ENCODE measurements around the gene VPS13D. TPM values are rescaled to one million over a fixed set of nuclear protein-coding genes. Genes with fewer than 3 reads are reported as not detected.
A peak's percentile ranks its signal among the peaks of the same experiment; 100 is the strongest.

The VPS13D gene
- total RNA-seq, 1 donor from 2014 or later, result 31.1 TPM

GRCh38 chr1:12416744-12417143, 186.9 kb downstream of the VPS13D start:
- DNase-seq (ENCODE audit: low spot score), result no peak
- no peak for ATAC-seq

DNA sequence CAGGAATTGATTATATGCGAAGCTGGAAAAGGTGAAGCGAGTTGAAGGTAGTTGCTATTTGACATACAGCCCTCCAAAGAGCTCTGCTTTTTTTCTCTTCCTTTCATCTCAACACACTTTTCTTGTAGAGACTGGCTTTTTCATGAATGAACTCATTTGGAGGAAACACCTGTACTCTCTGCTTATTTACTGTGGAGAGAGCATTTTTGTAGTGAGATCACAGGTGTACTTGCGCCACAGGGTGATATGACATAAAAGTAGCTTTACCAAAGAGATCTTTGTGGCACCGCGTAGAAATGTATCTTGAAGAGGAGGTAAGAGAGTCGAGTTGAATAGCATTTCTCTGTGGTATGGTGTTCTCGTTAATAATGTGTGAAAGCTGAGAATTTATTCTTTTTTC, 187.6 kb downstream of the VPS13D start:
- DNase-seq (ENCODE audit: low spot score) (no peak), ATAC-seq (no peak)

- ATAC-seq (no peak), DNase-seq (ENCODE audit: low spot score) (no peak)
These were observed 190.3 kb downstream of the VPS13D start for GRCh38 chr1:12420171-12420570.

DNA sequence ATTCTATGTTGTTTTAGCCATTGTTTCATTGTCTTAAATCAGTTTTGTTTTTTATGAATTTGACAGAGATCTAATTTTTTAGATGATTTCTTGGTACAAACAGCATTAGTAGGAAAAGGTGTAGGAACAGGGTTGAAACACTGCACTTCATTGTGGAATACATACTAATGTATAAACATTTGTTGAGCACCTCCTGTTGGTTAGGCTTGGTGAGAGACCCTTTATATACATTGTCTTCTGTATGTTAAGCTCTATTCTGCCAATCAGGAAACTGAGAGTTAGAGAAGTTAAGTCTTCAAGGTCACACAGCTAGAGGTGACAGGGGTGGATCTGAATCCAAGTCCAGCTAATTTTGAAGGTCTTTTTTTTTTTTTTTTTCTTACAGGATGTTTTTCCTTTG, 192.7 kb downstream of the VPS13D start:
- no peak for ATAC-seq
- no peak for DNase-seq (ENCODE audit: low spot score)

- DNase-seq (ENCODE audit: low spot score), result no peak
- no peak for ATAC-seq
These were observed 194.3 kb downstream of the VPS13D start for GRCh38 chr1:12424087-12424529.

DNA sequence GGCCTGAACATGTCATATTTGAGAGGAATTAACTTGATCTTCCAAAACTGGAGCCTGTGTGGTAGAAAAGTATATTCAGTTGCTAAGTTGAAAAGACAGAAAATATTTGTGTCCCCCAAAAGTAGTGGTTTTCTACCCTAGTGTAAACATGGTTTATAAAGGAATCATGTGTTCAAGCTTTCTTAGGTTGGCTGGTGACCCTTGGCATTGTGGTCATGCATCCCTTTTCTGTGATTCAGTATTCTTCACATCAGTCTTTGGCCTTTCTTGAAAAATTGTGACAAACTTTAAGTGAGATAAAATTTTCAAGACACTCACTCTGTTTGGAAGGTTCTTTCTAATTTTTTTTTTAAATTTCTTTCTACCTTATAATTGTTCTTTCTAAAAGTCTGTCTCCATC, 195.0 kb downstream of the VPS13D start:
- ATAC-seq, result no peak
- no peak for DNase-seq (ENCODE audit: low spot score)

GRCh38 chr1:12426030-12426429, 196.2 kb downstream of the VPS13D start:
- DNase-seq (ENCODE audit: low spot score) (no peak), ATAC-seq (no peak)

DNA sequence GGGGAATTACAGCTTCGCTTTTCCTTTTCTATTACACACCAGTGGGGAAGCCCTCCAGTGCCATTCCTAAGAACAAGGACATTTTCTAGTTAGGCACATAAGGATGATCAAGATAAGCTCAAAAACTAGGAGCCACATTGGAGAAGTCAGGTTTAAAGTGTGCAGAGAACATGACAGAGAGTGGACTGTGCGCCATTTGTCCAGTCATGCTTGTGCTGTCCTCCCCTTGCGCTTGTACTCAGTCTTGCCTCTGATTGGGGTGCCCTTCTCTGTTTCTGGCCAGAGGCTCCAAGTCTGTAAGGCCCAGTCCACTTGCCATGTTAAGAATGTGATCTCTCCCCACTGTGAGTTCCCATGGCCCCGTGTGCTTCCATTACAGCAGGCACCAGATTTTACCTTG, 198.5 kb downstream of the VPS13D start:
- no peak for ATAC-seq
- no peak for DNase-seq (ENCODE audit: low spot score)

- ATAC-seq (no peak), DNase-seq (ENCODE audit: low spot score) (no peak)
These were observed 200.7 kb downstream of the VPS13D start for GRCh38 chr1:12430525-12430924.

- ATAC-seq (no peak), DNase-seq (ENCODE audit: low spot score) (no peak)
These were observed 203.1 kb downstream of the VPS13D start for GRCh38 chr1:12432897-12433296.

DNA sequence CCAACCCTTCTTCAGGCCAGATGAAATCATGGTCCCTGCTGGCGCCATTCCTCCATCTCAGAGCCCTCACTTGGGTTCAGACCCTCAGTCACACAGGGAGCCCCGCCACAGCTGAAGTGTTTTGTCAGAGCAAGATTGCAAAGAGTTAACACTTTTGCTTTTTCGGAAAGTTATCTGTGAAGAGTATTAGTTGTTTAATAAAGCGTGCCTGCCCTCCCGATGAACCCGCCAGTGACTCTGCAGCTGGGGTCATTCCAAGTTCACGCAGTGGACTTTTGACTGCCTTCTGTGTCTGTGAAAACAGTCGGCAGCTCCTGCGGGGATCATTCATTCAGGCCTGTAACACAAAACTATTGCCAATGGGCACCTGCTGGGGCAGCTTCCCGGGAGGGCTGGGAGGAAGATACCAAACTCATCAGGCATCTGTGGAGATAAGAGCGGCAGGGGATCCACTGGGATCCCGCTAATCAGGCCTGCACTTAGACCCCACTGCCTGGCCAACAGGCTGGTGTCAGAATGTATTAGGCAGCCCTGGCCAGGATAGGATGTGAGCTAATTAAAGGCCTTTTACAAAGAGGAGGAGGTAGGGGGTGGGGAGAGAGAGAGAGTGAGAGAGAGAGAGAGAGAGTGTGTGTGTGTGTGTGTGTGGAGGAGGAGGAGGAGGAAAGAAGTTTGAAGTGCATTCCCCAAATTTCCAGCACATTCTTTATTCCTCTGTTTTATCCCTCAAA, 203.7 kb downstream of the VPS13D start:
- ATAC-seq, result peak; percentile 95
- DNase-seq (ENCODE audit: low spot score), result peak; percentile 90

GRCh38 chr1:12434174-12434573, 204.3 kb downstream of the VPS13D start:
- DNase-seq (ENCODE audit: low spot score) (no peak), ATAC-seq (no peak)

DNA sequence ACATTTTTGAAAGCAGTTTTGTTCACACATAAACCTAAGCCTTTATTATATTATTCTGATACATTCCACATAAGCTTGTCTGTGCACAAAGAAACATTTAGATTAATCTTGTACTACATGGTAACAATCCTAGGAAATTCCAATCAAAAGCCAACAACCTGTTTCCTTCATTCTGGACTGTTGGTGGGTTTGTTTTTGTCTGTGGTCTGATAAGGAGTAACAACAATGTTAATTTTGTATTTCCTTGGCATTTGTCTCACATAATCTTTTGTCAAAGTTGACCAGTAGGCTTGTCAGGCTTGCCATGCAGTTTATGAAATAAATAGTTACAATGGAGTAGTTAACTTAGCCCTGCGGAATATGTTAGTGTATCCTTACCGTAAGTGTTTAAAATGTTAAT, 204.9 kb downstream of the VPS13D start:
- ATAC-seq, result no peak
- no peak for DNase-seq (ENCODE audit: low spot score)

DNA sequence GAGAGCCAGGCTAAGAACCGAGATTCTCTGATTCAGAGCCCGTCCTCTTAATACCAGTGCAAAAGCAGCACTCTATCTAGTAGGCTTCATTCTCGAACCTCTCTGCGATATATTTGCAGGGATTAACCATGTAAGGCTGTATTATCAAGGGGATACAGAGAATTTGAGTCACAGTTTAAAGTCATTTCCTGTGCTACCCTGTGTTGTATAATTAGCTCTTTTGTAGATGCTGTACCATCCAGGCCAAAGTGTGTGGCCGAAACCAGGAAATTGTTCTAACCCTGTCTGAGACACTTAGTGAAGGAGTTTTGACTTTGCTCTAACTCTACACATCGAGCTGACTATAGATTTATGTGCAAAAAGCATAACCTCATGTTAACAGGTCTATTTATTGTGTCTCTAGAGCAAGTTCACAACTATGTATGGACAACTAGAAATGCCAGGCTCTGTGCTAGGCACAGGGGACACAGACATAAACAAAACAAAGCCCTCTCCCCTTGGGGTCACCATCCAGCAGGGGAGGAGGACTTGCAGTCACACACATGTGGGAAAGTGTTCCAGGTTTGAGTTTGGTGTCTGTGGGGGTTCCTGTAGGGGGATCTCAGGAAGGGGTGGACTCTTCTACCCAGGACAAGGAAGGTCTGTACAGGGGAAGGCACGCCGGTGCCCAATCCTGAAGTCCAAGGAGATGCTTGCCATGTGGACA, 206.0 kb downstream of the VPS13D start:
- DNase-seq (ENCODE audit: low spot score) (no peak), ATAC-seq (no peak)

- ATAC-seq (no peak), DNase-seq (ENCODE audit: low spot score) (no peak)
These were observed 206.5 kb downstream of the VPS13D start for GRCh38 chr1:12436345-12436658.

GRCh38 chr1:12436817-12437599, 207.2 kb downstream of the VPS13D start:
- ATAC-seq, result no peak
- DNase-seq (ENCODE audit: low spot score), result no peak

GRCh38 chr1:12437629-12438028, 207.8 kb downstream of the VPS13D start:
- DNase-seq (ENCODE audit: low spot score) (no peak), ATAC-seq (no peak)

GRCh38 chr1:12438349-12438924, 208.6 kb downstream of the VPS13D start:
- ATAC-seq, result peak; percentile 12

GRCh38 chr1:12439073-12439472, 209.2 kb downstream of the VPS13D start:
- DNase-seq (ENCODE audit: low spot score) (no peak), ATAC-seq (peak; percentile 26)

More at GRCh38 chr1:12438349-12438924, 208.6 kb downstream of the VPS13D start:
- no peak for DNase-seq (ENCODE audit: low spot score)

DNA sequence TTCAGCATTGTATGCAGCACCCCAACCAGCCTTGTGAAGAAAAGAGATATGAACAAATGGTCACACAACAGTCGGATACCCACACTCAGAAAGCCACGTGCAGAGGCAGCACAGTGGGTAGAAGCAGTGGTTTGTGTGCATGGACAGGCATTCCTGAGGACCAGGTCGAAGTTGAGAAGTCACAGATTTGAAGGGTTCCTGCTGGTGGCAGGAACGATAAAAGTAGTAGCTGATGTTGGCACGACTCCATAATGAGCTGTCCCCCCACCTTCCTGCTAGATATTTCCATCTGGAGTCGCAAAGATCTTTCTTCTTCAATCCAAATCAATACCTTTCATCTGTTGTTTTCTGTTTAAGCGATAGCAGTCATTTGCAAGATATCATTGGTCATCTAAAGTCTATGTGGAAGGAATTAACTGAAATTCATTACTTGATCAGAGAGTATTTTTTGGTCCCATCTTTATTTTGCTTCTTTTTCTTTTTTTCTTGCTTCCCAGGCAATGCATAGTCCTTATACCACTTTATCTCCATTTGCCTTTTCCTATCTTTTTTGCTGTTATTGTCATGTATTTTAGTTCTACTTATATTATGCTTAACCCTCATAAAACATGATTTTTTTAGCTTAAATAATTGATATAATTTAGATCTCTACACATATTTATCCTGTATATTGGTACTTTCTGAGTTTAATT, 211.7 kb downstream of the VPS13D start:
- no peak for DNase-seq (ENCODE audit: low spot score)
- no peak for ATAC-seq

GRCh38 chr1:12442217-12442616, 212.4 kb downstream of the VPS13D start:
- no peak for DNase-seq (ENCODE audit: low spot score)

More at GRCh38 chr1:12442217-12442616, 212.4 kb downstream of the VPS13D start:
- ATAC-seq, result no peak

Data from left lobe of liver (tissue), 2 donors.